Measurements from ENCODE around the gene L1CAM. TPM values are rescaled to one million over a fixed set of nuclear protein-coding genes. Genes with fewer than 3 reads are reported as not detected.

The L1CAM gene
- total RNA-seq, 2 donors from 2014 or later = 2.3 to 2.4 TPM

GRCh38 chrX:153861151-153861550 is 24.8 kb downstream of the L1CAM start:
- no peak overlapping the region for H3K27ac Mint-ChIP-seq

DNA sequence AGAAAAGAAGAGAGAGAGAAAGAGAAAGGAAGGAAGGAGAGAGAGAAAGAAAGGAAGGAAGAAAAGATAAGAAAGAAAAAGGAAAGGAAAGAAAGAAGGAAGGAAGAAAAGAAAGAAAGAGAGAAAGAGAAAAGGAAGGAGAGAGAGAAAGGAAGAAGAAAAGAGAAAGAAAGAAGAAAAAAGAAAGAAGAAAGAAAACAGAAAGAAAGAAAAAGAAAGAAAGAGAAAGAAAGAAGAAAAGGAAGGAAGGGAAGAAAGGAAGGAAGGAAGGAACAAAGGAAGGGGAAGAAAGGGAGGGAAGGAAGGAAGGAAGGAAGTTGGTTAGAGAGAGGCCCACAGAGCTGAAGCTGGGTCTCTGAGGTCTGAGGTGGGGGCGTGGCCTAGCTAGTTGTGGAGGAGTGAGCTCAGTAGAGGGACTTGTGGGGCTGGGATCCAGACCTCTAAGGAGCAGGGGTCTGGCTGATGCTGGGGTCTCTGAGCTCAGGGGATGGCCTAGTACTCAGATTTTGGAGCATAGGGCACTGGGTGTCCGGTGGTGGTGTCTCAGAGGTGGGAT is 28.5 kb downstream of the L1CAM start:
- no peaks in the 10 kb centered on the region for H3K36me3 Mint-ChIP-seq (ENCODE audit: low read depth)
- no peak for ATAC-seq (replicated peaks)
- no peaks in the 10 kb centered on the region for H3K4me1 Mint-ChIP-seq
- no peaks in the 10 kb centered on the region for H3K27me3 Mint-ChIP-seq
- no peaks in the 10 kb centered on the region for H3K9me3 Mint-ChIP-seq
- no peak overlapping the region for H3K4me3 Mint-ChIP-seq
- no peak overlapping the region for H3K27ac Mint-ChIP-seq

More at GRCh38 chrX:153861151-153861550, 24.8 kb downstream of the L1CAM start:
- ATAC-seq (replicated peaks) = no peak
- Mint-ChIP-seq H3K4me3 (no peak overlapping the region), H3K9me3 (no peaks in the 10 kb centered on the region), H3K36me3 (ENCODE audit: low read depth) (no peaks in the 10 kb centered on the region), H3K4me1 (no peaks in the 10 kb centered on the region), H3K27me3 (no peaks in the 10 kb centered on the region)

GRCh38 chrX:153854702-153855101 is 31.3 kb downstream of the L1CAM start:
- Mint-ChIP-seq H3K9me3 (no peaks in the 10 kb centered on the region), H3K4me3 (no peak overlapping the region), H3K36me3 (ENCODE audit: low read depth) (no peaks in the 10 kb centered on the region), H3K27me3 (no peaks in the 10 kb centered on the region), H3K27ac (no peak overlapping the region), H3K4me1 (no peaks in the 10 kb centered on the region)
- ATAC-seq (replicated peaks) = no peak

GRCh38 chrX:153853902-153854267 is 32.1 kb downstream of the L1CAM start:
- Mint-ChIP-seq H3K36me3 (ENCODE audit: low read depth) (no peaks in the 10 kb centered on the region), H3K4me1 (no peaks in the 10 kb centered on the region), H3K9me3 (no peaks in the 10 kb centered on the region), H3K4me3 (no peak overlapping the region), H3K27ac (no peak overlapping the region), H3K27me3 (no peaks in the 10 kb centered on the region)
- no peak for ATAC-seq (replicated peaks)

DNA sequence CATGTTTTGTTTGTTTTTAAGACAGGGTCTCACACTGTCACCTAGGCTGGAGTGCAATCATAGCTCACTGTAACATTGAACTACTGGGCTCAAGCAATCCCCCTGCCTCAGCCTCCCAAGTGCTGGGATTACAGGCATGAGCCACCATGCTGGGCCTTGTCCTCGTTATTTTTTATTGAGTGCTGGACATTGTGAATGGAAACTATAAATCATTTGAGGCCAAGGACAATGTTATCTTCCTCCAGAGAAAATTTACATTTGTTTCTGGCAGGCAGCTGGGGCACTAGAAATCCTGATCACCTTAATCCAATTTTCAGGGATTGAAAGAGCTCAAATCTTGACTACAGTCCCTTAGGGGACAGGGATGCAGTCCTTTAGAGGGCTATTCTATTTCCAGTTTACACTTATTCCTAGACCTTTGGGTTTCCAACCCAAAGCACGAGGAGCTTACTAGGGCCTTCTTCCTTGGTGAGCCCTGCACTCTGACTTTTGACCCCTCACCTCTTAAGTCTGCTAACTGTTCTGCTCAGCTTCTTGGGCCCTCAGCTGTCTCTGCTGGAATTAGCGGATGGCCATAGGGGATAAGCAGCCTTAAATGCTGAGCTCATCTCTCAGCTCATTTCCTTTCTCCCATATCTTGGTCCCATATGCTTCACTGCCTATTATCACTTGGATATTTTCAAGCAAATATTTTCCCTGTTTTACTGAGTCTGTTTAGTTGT is 32.6 kb downstream of the L1CAM start:
- Mint-ChIP-seq H3K36me3 (ENCODE audit: low read depth) (no peaks in the 10 kb centered on the region), H3K27me3 (no peaks in the 10 kb centered on the region), H3K4me3 (no peak overlapping the region), H3K27ac (no peak overlapping the region), H3K4me1 (no peaks in the 10 kb centered on the region), H3K9me3 (no peaks in the 10 kb centered on the region)
- ATAC-seq (replicated peaks) = no peak

- no peaks in the 10 kb centered on the region for H3K27me3 Mint-ChIP-seq
- H3K9me3 Mint-ChIP-seq = no peaks in the 10 kb centered on the region
- no peaks in the 10 kb centered on the region for H3K36me3 Mint-ChIP-seq (ENCODE audit: low read depth)
- H3K27ac Mint-ChIP-seq = no peak overlapping the region
- no peaks in the 10 kb centered on the region for H3K4me1 Mint-ChIP-seq
- ATAC-seq (replicated peaks) = no peak
- H3K4me3 Mint-ChIP-seq = no peak overlapping the region
Measured at GRCh38 chrX:153851981-153852380, 34.0 kb downstream of the L1CAM start.

- Mint-ChIP-seq H3K4me3 (no peak overlapping the region), H3K9me3 (no peaks in the 10 kb centered on the region), H3K36me3 (ENCODE audit: low read depth) (no peaks in the 10 kb centered on the region), H3K27me3 (peaks cover 3% of the 10 kb centered on the region), H3K4me1 (no peaks in the 10 kb centered on the region), H3K27ac (no peak overlapping the region)
- no peak for ATAC-seq (replicated peaks)
Measured at GRCh38 chrX:153848325-153848724, 37.6 kb downstream of the L1CAM start.

GRCh38 chrX:153845842-153846241 is 40.1 kb downstream of the L1CAM start:
- no peak for ATAC-seq (replicated peaks)
- Mint-ChIP-seq H3K36me3 (ENCODE audit: low read depth) (no peaks in the 10 kb centered on the region), H3K27me3 (peaks cover 5% of the 10 kb centered on the region)

DNA sequence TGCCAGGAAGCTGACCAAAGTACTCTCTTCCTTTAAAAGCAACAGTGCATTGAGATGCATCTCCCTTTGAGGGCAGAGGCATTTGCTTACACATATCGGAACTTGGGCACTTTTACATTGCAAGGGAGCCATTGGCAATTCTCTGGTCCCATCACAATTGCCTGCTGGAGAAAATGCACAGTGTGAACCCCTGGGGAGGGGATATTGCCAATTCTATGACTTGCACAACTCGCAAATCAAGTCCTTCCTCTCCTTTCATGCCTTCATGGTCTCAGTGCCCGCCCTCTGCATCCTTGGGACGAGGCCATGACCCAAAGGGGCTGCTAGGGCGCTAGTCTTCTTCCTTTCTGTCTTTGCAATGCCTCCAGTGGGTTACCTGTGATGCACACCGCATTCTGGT is 40.8 kb downstream of the L1CAM start:
- no peaks in the 10 kb centered on the region for H3K36me3 Mint-ChIP-seq (ENCODE audit: low read depth)
- H3K27ac Mint-ChIP-seq = no peak overlapping the region
- ATAC-seq (replicated peaks) = no peak

More at GRCh38 chrX:153845842-153846241, 40.1 kb downstream of the L1CAM start:
- Mint-ChIP-seq H3K4me3 (no peak overlapping the region), H3K4me1 (no peaks in the 10 kb centered on the region), H3K27ac (no peak overlapping the region), H3K9me3 (no peaks in the 10 kb centered on the region)

DNA sequence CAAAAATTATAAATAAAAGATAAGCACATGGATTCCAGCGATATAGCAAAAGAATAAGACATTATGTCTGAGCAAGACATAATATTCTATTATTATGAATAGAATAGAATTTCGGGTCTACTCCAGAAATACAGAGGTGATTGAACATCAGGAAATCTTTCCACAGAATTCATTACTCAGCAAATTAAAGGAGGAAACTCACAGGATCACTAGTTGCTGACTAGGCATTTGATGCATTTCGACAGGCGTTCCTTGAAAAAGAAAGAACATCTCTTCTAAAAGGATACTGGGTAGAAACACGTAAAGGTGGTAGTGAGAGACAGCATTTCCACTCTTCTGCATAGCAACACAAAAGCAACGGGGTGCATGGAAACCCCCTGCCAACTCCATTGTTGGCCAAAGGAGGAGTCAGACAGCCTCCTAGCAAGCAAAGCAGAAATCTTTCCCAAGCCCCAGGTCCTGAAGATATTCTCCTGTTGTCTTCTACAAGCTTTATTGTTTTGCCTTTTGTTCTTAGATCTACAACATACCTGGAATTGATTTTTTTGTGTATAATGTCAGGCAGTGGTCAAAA is 41.4 kb downstream of the L1CAM start:
- Mint-ChIP-seq H3K9me3 (no peaks in the 10 kb centered on the region), H3K36me3 (ENCODE audit: low read depth) (no peaks in the 10 kb centered on the region), H3K27me3 (peaks cover 5% of the 10 kb centered on the region), H3K27ac (no peak overlapping the region), H3K4me3 (no peak overlapping the region), H3K4me1 (no peaks in the 10 kb centered on the region)
- no peak for ATAC-seq (replicated peaks)

More for the DNA sequence above, 40.8 kb downstream of the L1CAM start:
- Mint-ChIP-seq H3K4me3 (no peak overlapping the region), H3K4me1 (no peaks in the 10 kb centered on the region), H3K27me3 (peaks cover 5% of the 10 kb centered on the region), H3K9me3 (no peaks in the 10 kb centered on the region)

DNA sequence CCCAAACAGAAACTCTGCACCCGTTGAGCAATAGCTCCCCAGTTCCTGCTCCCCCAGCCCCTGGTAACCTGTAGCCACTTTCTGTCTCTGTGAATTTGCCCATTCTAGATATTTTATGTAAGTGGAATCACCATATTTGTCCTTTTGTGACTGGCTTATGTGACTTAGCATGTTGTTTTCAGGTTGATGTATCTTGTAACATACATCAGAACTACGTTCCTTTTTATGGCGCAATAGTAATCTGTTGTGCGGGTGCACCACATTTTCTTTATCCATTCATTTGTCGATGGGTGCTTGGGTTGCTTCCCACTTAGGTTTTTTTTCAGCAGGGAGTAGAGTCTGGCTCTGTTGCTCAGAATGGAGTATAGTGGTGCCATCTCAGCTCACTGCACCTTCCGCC is 49.1 kb downstream of the L1CAM start:
- Mint-ChIP-seq H3K9me3 (no peaks in the 10 kb centered on the region), H3K4me3 (no peak overlapping the region), H3K27ac (no peak overlapping the region), H3K36me3 (ENCODE audit: low read depth) (no peaks in the 10 kb centered on the region), H3K4me1 (no peaks in the 10 kb centered on the region), H3K27me3 (no peaks in the 10 kb centered on the region)
- no peak for ATAC-seq (replicated peaks)

GRCh38 chrX:153832728-153833127 is 53.2 kb downstream of the L1CAM start:
- Mint-ChIP-seq H3K4me1 (peaks cover under 1% of the 10 kb centered on the region), H3K27me3 (no peaks in the 10 kb centered on the region), H3K27ac (no peak overlapping the region), H3K36me3 (ENCODE audit: low read depth) (no peaks in the 10 kb centered on the region), H3K9me3 (no peaks in the 10 kb centered on the region), H3K4me3 (no peak overlapping the region)
- no peak for ATAC-seq (replicated peaks)

- no peak for ATAC-seq (replicated peaks)
- Mint-ChIP-seq H3K9me3 (no peaks in the 10 kb centered on the region), H3K36me3 (ENCODE audit: low read depth) (no peaks in the 10 kb centered on the region)
Measured at GRCh38 chrX:153831429-153832150, 54.4 kb downstream of the L1CAM start.

DNA sequence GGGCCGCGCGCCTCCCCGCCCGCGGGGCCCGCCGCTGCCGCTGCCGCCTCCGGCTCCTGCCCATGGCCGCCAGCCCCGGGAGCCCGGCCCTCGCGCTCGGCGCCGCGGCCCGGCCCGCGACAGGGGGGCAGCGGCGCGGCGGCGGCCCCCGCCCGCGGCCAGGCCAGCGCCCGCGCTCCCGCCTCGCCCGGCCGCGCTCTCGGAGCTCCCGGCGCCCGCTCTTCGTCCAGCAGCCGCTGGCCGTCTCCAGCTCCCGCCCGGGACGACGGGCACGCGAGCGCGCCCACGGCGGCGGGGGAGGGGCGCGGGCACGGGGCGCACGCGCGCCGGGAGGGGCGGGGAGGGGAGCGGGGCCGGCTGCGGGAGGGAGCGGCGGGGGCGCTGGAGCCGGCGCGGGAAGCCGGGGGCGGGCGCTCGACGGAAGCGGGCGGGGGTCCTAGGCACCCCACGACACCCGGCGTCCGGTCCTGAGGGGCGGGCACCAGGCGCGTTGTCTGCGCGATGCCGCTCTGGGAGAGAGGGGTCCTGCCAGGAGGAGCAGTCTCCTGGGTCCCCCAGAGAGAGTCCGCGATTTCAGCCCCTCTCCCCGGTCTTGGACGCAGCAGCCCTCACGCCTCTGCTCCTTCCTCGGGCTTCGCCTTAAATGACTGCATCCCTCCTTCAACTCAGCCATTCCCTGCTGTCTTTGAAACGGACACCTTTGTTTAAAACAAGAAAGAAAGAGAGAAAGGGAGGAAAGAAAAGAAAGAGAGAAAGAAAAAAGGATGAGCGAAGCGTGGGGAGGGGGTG is 55.1 kb downstream of the L1CAM start:
- no peaks in the 10 kb centered on the region for H3K27me3 Mint-ChIP-seq
- H3K36me3 Mint-ChIP-seq (ENCODE audit: low read depth) = no peaks in the 10 kb centered on the region
- no peaks in the 10 kb centered on the region for H3K9me3 Mint-ChIP-seq
- no peak for ATAC-seq (replicated peaks)
- peaks cover 9% of the 10 kb centered on the region for H3K4me1 Mint-ChIP-seq
- H3K27ac Mint-ChIP-seq = no peak overlapping the region
- no peak overlapping the region for H3K4me3 Mint-ChIP-seq

More at GRCh38 chrX:153831429-153832150, 54.4 kb downstream of the L1CAM start:
- H3K4me3 Mint-ChIP-seq = peak overlapping the region; percentile 43
- H3K27me3 Mint-ChIP-seq = no peaks in the 10 kb centered on the region
- H3K27ac Mint-ChIP-seq = no peak overlapping the region
- H3K4me1 Mint-ChIP-seq = peaks cover 9% of the 10 kb centered on the region

Measured in activated T-helper 17 cell treated with anti-CD3 and anti-CD28 coated beads, Interleukin-2, amount 50 U/mL, for 72 hours (primary cell).